ENCODE data around the gene MACC1.

GRCh38 chr7:20129920-20130319 is 87.3 kb downstream of the MACC1 start:
- no peak for TF ChIP-seq CTCF (IDR thresholded peaks at IDR 0.05)
- peak in 1 of 2 donors; percentile 44 for TF ChIP-seq EP300 (IDR thresholded peaks at IDR 0.05)

Data from tibial nerve (tissue), 4 donors.